ENCODE data around the gene DGKI.
"Not testable (repeated sequence)": the region's sequence is repeated elsewhere in the genome, so short reads cannot be mapped to it uniquely, and the experiment has no call there.

The DGKI gene

DNA sequence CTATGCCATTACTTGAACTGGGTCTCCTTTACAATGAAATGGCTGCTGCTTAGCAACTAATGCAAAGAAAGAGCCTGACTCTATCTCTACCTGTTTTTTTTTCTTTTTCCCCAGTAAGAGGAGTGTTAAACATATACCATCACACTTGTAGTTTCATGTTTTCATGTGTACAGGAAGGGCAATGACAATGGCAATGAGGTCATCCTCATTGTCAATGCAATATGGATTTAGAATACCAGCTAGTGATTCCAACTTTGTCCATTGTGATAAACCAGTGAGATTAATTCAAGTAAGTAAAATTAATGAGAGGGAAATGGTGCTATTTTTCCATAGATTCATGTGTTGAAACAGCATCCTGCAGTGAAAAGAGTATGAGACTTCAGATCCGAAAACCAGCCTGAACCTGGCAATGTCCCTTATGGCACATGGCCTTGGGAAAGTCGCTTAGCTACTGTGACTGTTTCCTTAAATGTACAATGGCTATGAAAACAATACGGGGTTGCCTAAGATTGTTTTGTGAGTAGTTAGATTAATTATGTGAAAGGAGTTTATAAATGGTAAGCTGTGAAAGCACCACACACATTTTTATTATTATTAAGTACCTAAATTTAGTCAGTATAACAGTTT lies 11.2 kb downstream of the DGKI start:
- DNase-seq (ENCODE audit: low read depth), result no peak

DNA sequence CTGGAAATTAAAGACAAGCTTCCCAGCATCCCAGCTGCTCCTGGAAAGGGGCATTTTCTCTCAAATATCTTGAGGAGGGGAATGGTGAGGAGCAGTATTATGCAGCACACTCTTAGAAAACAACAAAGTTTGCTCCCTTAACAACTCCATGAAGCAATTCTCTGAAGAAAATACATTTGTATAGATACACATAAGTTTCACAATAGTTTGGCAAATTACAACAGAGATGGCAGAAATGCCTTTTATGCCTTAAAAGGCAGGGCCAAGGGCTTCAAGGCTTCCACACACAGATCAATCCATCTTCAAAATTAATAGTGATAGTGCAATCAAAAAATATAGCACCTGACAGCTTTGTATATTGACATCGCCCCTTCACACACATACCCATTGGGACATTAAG lies 12.2 kb downstream of the DGKI start:
- no peak for DNase-seq (ENCODE audit: low read depth)

DNA sequence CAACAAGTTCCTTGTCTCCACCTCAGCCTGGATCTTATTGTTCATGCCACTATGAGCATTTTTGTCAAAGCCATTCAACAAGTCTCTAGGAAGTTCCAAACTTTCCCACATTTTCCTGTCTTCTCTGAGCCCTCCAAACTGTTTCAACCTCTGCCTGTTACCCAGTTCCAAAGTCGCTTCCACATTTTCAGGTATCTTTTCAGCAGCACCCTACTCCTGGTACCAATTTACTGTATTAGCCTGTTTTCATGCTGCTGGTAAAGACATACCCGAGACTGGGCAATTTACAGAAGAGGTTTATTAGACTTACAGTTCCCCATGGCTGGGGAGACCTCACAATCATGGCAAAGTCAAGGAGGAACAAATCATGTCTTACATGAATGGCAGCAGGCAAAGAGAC lies 13.8 kb downstream of the DGKI start:
- not testable (repeated sequence) for DNase-seq (ENCODE audit: low read depth)

DNA sequence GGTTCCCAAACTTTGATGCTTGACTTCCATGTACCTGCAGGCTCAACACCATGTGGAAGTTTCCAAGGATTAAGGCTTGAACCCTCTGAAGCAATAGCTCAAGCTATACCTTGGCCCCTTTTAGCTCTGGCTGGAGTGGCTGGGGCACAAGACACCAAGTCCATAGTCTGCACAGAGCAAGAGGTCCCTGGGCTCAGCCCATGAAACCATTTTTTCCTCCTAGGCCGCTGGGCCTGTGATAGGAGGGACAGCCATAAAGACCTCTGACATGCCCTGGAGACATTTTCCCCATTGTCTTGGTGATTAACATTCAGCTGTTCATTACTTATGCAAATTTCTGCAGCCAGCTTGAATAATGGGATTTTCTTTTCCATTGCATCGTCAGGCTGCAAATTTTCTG lies 14.4 kb downstream of the DGKI start:
- DNase-seq (ENCODE audit: low read depth), result no peak

DNA sequence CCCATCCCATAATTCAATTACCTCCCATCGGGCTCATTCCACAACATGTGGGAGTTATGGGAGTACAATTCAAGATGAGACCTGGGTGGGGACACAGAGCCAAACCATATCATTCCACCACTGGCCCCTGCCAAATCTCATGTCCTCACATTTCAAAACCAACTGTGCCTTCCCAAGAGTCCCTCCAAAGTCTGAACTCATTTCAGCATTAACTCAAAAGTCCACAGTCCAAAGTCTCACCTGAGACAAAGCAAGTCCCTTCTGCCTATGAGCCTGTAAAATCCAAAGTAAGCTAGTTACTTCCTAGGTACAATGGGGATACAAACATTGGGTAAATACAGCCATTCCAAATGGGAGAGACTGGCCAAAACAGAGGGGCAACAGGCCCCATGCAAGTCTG lies 15.2 kb downstream of the DGKI start:
- not testable (repeated sequence) for DNase-seq (ENCODE audit: low read depth)

DNA sequence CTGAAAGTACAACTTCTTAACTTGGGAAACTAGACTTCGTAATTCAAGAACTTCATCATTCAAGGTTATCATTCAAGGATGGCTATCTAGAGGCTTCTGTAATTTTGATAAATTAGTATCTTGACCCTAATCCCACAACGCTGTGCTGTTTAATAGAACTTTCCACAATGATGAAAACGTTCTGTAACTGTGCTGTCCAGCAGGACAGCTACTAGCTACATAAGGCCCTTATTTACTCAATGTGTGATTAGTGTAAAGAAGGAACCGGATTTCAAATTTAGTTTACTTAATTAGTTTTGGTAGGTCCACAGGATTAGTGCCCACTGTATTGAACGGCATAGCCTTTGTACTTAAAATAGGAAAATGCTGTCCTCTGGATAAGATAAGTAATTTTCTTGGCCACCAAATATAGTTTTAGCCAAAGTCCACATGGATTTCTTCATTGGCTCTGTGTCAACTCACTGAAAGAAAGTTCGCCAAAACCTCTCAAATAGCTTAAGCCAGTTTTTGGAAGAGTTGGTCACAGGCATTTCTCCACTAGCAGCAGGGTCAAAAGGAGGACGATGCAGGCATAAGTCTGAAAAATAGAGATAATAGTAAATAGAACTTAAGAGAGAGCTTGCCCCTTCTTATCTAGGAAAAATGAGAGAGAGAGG lies 17.3 kb downstream of the DGKI start:
- no peak for DNase-seq (ENCODE audit: low read depth)

DNA sequence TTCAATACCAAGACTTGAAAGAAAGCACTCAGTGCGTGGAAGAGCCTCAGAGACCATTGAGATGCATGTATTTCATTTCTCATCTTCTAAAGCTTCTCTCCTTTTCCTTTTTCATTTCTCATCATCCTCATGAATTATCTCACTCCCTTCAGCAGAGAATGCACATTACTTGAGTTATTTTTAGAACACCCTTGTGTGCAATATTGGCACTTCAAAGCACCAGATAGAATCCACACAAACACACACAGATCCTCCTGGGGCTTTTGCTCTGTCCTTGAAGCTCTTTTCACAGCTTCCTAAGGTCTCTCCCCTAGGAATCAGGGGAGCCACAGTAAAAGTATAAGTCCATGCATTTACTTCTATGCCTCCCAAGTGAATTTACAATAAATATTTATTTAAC lies 18.3 kb downstream of the DGKI start:
- DNase-seq (ENCODE audit: low read depth), result no peak

DNA sequence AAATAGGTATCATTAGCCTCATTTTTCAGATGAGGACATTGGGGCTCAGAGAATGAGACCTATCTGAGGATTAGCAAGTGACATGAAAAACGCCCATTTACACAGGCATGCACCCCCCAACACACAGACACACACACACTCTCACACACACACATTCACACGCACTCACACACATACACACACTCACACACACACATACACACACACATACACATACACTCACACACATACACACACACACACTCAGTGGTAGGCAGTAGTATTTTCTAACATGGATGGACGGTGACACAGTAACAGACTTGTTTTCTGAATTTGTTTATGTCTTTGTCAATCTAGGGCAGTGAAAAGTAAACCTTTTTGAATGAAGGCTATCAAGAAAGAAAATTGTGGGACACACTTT lies 21.3 kb downstream of the DGKI start:
- DNase-seq (ENCODE audit: low read depth), result no peak

DNA sequence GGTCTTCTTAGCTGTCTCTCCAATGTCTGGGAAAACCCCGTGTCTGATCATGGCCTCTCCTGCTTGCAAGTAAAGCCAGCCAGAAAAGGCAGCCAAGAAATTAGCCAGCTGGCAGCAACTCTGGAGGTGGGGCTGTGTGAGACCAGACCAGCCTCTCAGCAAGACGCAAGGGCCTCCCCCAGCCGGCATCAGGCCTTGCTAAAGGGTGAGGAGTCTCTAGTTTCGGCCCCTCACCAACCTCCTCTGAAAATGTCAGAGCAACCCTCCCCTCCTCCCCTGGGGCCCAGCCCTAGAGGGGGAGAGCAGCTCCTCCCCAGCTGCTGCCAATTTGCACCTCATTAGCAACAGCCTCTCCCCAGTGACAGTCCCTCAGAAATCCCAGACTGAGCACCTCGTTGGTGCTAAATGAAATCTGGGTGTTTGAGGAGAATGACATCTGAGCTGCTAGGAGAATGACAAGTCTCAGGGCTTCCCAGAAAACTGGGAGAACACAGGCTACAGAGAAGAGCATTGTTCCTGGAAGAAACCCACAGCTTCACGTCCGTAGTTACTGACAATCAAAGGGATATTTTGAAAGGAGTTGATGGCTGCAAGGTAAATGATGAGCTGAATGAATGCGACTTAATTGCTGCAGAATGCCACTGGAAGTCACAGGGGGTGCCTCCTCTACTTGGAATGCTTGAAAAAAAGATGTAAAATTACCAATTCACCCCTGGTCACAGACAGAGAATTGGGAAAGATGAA lies 25.9 kb downstream of the DGKI start:
- peak; percentile 20 for DNase-seq (ENCODE audit: low read depth)

DNA sequence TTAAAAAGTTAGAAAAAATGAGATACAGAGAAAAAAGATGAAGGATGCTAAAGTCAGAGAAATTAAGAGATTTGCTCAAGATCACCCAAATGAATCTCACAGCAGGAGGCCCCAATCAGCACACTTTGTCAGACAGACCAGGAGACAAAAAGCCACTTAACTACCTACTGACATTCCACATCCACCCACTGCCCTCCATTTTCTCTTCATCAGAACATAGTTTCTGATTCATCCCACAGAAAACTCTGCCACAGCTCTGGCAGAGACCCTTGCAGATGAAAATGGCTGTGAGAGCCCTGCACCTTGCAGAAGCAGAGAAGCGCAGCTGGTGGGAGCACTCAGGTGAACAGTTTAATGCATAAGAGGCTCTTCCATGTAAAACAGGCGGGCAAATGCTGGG lies 26.6 kb downstream of the DGKI start:
- no peak for DNase-seq (ENCODE audit: low read depth)

DNA sequence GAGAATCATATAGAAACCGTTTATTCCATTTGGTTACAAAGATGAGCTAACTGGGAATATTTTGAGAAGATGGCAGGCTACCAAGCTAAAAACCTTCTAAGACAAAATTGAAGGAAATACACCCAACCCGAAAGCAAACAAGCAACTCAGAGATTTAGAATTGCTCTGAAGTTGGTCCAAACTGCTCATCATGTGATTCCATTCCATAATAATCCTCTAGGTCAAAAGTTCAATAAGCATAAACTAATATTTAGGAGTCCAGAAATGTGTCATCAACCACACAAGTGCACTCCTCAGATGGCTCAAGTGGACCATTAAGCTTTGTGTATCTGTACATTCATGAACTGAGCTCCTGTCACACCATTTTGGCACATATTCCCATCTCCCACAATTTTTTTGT lies 28.7 kb downstream of the DGKI start:
- peak; percentile 19 for DNase-seq (ENCODE audit: low read depth)

DNA sequence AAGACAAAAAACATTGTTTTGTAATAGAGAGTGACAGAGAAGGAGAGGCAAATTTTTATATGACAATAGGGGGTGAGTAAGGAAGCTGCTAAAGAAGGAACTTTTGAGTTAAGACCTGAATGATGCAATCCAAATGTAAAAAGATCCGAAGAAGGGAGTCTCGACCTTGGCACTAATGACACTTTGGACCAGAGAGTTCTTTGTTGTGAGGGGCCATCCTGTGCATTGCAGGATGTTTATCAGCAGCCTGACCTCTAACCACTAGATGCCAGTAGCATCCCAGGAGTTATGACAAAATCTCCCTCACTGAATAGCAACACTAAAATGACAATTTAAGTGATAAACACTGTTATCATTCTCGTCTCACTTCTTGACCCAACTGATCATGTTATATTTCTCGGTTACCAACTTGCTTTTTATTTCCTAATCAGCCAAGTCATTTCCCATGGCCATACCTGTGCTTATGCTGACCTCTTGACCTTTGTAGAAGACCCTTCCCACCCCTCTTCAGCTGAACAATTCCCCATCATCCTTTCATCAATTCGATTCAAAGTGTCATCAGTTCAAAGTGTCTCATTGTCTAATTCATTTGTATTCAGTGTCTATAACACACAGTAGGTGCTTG lies 30.0 kb downstream of the DGKI start:
- DNase-seq (ENCODE audit: low read depth), result no peak

DNA sequence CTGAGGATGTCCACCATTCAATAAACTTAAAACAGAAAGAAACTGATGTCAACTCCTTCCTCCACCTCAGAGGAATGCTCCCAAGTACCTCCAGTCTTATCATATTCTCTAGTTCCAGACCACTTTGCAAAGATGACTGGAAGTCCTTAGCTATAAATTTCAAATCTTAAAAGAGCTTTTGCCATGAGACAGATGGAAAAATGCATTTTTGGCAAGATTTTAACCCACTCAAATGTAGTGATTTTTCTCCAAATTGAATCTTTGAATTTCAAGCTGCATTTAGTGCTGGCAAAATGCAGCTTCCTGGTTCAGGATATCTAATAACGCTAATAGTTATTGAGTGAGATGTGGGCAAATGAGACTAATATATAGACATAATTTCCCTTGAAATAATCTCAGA lies 33.2 kb downstream of the DGKI start:
- no peak for DNase-seq (ENCODE audit: low read depth)

DNA sequence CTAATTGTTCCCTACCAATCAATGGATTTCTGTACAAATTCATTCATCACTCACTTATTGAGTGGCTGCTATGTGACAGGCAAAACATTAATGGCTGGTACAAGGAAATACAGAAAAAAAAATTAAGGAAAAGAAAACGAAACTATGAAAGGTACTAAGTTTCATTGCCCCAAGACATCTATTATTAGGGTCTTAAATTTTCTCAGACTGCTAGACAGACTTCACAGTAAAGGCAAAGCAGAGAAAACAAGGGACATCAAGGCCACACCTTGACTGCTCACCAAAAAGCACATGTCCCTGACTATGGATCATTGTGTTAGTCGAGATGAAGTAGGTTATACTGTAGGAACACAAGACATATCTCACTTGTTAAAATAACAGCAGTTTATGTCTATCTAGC lies 36.5 kb downstream of the DGKI start:
- no peak for DNase-seq (ENCODE audit: low read depth)

DNA sequence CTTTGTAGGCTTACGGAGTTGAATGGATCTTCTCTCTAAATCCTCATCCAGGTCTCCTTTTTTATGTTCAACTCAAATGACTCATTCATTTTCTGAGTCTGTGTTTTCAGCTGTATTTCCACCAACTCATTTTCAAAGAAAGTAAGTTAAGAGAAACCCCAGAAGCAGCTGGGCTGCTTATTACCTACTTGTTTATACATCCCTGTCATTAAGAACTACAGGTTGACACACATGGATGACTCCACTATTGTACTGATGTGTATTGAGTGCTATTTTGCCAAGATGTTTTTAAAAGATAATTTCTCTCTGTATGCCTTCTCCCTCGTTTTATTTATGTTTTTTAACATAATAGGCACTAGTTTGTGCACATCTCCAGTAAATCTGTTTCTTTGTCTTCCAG lies 41.9 kb downstream of the DGKI start:
- no peak for DNase-seq (ENCODE audit: low read depth)

DNA sequence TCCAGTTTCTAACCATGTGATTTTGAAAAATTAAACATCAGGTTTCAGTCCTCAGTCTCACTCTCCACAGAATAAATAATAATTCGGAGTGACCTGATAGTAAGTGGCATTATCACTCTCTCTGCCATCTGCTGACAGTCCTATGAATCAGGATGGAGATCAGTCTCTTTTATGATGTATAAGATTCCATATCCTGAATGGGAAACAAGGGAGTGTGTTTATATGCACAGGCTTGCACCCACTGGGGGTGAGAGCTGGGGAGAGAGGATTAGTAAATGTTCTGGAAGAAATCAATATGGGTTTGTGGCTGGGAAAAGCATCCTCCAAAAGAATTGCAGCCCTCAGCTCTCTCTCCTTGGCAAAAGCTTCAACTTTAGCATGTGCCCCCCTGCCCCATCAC lies 45.3 kb downstream of the DGKI start:
- no peak for DNase-seq (ENCODE audit: low read depth)

DNA sequence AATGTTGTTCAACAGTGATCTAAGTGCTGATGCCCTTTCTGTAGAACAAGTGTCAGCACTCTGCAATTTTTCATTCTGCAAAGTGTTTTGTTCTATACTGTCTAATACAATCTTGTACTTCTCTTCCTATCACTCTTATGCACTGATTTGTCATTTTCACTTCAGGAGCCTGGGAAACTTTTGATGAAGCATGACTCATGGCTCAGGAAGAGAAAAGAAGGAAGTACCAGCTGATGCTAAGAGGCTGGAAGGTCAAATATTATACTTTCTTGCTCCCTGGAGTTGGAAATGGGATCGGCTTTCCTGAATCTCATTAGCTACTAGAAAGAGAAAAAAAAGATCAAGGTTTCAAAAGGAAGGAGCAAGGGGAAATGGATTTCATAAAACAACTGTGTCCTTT lies 45.8 kb downstream of the DGKI start:
- DNase-seq (ENCODE audit: low read depth), result peak; percentile 14

DNA sequence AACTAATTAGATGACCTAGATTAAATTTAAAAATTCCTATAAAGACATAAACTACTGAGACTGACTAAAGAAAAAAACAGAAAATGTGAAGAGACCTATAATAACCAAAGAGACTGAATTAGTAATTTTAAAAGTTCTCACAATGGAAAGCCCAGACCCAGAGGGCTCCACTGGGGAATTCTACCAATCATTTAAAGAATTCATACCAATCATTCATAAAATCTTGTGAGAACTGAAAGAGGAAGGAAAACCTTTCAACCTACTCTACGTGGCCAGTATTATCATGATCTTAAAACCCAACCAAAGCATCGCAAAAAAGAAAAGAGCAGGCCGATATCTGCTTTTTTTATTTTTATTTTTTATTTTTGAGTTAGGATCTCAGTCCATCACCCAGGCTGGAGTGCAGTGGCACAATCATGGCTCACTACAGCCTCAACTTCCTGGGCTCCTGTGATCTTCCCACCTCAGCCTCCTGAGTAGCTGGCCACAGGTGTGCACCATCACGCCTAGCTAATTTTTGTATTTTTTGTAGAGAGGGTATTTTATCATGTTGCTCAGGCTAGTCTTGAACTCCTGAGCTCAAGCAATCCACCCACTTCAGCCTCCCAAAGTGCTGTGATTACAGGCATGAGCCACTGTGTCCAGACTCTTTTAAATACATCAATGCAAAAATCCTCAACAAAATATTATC lies 48.6 kb downstream of the DGKI start:
- no peak for DNase-seq (ENCODE audit: low read depth)

DNA sequence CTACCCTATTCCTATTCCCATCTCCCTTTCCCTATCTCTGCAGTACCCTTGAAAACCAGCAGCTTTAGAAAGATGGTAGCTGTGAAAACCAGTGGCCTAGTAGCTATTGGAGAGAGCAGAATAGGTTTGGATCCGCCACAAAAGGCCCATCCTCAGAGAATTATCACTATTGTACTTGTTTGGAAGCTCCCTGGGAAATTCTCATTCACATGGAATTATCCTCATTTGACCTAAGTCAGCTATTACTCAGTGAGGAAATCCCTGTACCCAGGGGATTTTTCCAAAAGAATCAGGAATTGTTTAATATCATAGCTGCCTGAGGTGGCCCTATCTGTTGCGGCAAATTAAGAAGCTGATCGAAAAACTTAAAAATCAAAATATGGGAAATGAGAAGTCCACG lies 51.6 kb downstream of the DGKI start:
- no peak for DNase-seq (ENCODE audit: low read depth)

DNA sequence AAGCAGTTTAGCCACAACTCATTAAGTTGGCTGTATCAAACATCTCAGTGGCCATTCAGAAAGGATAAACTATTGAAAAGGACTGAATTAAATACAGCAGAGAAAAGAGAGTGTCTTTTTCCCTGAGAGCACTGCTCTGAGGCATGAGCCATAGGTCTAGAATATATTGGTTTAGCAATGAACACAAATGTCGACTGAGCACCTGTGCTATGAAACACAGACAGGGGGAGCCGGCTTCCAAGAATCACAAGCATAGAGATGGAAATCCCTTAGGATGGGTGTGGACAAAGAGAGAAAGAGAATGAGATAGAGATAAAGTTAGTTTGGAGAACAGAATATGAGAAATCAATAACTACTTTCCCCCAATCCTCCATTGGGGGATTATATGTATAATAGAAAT lies 54.8 kb downstream of the DGKI start:
- no peak for DNase-seq (ENCODE audit: low read depth)

DNA sequence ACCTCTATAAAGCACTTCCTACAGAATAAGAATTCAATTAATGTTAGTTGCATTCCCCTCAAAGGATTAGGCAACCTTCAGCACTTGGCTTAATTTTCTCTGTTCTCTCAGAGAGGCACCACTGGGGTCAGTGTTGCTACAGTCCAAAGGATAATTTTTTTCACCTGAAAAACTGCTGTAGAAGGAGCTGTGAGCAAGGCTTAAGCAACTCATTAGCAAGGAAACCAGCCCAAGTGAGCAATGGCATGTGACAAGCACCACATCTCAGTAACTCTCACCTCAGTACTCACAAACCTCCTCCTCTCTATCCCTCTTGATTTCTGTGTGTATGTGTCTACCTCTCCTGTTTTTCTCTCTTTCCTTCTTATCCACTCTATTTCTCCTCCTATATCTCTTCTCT lies 55.9 kb downstream of the DGKI start:
- no peak for DNase-seq (ENCODE audit: low read depth)

DNA sequence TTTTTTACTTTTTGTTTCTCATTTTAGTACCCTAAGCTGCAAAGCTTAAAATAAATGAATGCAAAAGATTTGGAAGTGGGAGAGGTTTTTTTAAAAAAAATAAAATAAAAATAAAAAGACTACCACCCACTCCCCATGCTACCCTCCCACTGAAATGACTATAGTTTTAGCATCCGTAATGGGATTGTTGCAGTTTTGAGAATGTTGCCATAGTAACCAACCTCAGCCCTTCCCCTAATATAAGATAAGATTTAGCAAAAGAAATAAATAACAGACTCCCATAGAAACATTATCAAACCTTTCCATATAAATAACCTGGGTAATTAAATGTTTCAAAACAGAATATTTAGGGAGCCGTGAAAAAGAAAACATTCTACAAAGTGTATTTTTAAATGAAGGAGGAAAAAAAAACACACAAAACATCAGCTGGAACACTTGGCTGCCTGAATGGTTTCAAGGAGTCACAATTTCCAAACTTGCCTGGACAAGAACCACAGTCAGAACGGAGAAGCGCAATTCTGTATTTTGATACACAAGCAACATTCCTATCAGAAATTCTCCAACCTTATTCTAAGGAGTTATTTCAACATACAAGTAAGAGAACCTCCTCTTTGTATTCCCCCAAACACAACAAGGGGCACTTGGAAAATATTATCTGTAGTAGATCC lies 57.4 kb downstream of the DGKI start:
- DNase-seq (ENCODE audit: low read depth), result no peak
